Stimulated activated CD8-positive, alpha-beta memory T cell treated with anti-CD3 and anti-CD28 coated beads, Interleukin-7, amount 100 ng/mL, for 48 hours (primary cell): ENCODE measurements around the gene IFT20.
A peak's percentile ranks its signal among the peaks of the same experiment; 100 is the strongest.

Experiments used
- DNase-seq, 2 donors: peaks; one replicate each; pipeline ENCODE4 v3.0.0-alpha.2; 2020; ENCODE audit warnings: low read depth in 1 of 2; ENCODE audit errors: extremely low read depth in 1 of 2

Gene IFT20

GRCh38 chr17:28338056-28338768 lies 2.9 kb upstream of the IFT20 start:
- DNase-seq = no peak

GRCh38 chr17:28335959-28336871 lies 943 bp upstream of the IFT20 start:
- no peak for DNase-seq

GRCh38 chr17:28334666-28335200 lies 539 bp downstream of the IFT20 start:
- no peak for DNase-seq

- DNase-seq = no peak
These were observed 1.1 kb downstream of the IFT20 start for GRCh38 chr17:28334171-28334570.

GRCh38 chr17:28333083-28333746 lies 2.1 kb downstream of the IFT20 start:
- DNase-seq = no peak

GRCh38 chr17:28331891-28332420 lies 3.3 kb downstream of the IFT20 start:
- DNase-seq = no peak

- no peak for DNase-seq
These were observed 4.6 kb downstream of the IFT20 start for GRCh38 chr17:28330671-28331070.

GRCh38 chr17:28328325-28328724 lies 6.9 kb downstream of the IFT20 start:
- DNase-seq = no peak

- no peak for DNase-seq
These were observed 7.6 kb downstream of the IFT20 start for GRCh38 chr17:28327709-28328108.

- peak in 1 of 2 donors; percentile 32 for DNase-seq
These were observed 8.2 kb downstream of the IFT20 start for GRCh38 chr17:28327031-28327607.

- DNase-seq = no peak
These were observed 9.2 kb downstream of the IFT20 start for GRCh38 chr17:28326114-28326513.

- DNase-seq = no peak
These were observed 10.1 kb downstream of the IFT20 start for GRCh38 chr17:28325211-28325610.

GRCh38 chr17:28324781-28325180 lies 10.5 kb downstream of the IFT20 start:
- DNase-seq = no peak

- DNase-seq = no peak
These were observed 11.0 kb downstream of the IFT20 start for GRCh38 chr17:28324267-28324745.

GRCh38 chr17:28320215-28321061 lies 14.8 kb downstream of the IFT20 start:
- DNase-seq = no peak

GRCh38 chr17:28319598-28319935 lies 15.7 kb downstream of the IFT20 start:
- DNase-seq = no peak

- peak; percentile 92 to 94 for DNase-seq
These were observed 16.3 kb downstream of the IFT20 start, which contains the start of gene TMEM97 for GRCh38 chr17:28318759-28319597. TSS of gene TMEM97 (plus strand) at chr17:28319200. CDS start at chr17:28319240, 40 bp downstream.

GRCh38 chr17:28317966-28318758 lies 17.1 kb downstream of the IFT20 start:
- DNase-seq = no peak
